B cell (primary cell): ENCODE measurements around the gene ABHD12B.

Experiments
- EZH2 ChIP-seq: IDR thresholded peaks from 2 replicates; pipeline ENCODE4 v1.6.1; 2012; ENCODE audit warnings: borderline replicate concordance, low read depth, mild to moderate bottlenecking, moderate library complexity, low read length; ENCODE audit not compliant: insufficient read depth, poor library complexity, severe bottlenecking
- TF ChIP-seq, protein P1 (sequence below): fragments of 200-600 bp; IDR thresholded peaks from one replicate; pipeline ENCODE4 v1.8.0; 2022; ENCODE audit warnings: antibody characterized with exemption, mild to moderate bottlenecking

DNA sequence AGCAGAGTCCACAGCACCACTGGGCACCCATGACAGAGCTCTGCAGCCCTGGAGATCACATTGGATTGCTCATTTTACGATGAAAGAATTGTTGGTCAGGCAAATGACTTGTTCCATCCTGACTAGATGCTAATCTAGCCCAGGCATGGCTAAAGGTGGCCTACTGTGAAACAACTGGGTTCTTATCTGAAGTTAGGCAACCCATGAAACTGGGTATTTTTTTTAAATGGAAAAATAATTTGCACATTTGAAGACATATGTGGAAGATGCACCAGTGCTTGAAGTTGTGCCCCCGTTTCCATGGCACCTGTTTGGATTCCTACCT is 64.1 kb downstream of the ABHD12B start:
- TF ChIP-seq, protein P1, sequence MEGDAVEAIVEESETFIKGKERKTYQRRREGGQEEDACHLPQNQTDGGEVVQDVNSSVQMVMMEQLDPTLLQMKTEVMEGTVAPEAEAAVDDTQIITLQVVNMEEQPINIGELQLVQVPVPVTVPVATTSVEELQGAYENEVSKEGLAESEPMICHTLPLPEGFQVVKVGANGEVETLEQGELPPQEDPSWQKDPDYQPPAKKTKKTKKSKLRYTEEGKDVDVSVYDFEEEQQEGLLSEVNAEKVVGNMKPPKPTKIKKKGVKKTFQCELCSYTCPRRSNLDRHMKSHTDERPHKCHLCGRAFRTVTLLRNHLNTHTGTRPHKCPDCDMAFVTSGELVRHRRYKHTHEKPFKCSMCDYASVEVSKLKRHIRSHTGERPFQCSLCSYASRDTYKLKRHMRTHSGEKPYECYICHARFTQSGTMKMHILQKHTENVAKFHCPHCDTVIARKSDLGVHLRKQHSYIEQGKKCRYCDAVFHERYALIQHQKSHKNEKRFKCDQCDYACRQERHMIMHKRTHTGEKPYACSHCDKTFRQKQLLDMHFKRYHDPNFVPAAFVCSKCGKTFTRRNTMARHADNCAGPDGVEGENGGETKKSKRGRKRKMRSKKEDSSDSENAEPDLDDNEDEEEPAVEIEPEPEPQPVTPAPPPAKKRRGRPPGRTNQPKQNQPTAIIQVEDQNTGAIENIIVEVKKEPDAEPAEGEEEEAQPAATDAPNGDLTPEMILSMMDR, result no peak
- TF ChIP-seq EZH2, result no peak
